Fibroblast of peridontal ligament (primary cell): ENCODE data around the gene TAS2R41.
A peak's percentile ranks its signal among the peaks of the same experiment; 100 is the strongest.

Experiments used
- DNase-seq: peaks from one replicate; pipeline ENCODE4 v3.0.0-alpha.2; 2010; ENCODE audit errors: extremely low read depth

Gene TAS2R41

GRCh38 chr7:143477501-143478150 is at the start of gene TAS2R41:
TAS2R41 (plus strand) TSS chr7:143477873; CDS start chr7:143477873, 0 bp downstream.
- DNase-seq = no peak

DNA sequence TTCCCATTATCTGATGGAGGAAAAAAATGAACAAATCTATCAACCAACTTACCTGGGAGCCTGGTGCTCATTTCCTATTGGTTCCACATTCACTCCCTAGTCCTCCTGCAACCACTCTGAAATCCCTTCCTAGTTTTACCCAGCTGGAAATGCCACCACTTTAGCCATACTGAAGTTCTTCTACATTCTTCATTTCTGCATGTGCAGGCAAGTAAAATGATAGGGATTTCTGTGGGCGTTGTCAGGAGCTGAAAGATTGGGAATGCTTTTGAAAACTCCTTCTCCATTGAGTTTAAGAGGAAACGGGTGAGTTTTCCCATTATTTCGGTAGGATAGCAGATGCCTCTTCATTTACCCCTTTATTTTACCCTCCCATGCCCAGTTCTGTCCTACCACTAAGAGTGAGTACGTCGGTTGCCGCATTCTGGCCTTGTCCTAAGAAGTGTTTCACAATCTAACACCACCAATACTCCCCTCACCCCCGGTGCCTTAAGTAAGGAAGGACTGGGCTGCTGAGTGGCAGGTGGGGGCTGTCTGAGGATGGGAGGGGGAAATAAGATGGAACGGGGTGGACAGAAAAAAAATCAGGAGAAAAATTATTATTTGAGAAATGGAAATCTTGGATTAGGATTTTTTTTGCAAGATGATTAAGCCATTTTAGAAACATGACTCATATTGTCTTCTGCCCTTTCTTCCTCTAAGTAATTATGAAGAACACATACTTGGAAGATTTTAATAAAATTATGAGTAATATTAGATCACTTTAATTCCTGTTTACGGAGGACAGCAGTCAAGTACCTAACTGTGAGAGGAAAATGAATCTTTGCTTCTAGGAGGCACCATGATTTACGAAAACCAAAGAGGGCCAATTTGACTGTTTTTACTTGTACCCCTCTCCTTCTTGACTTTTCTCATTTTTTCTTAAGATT is 47.6 kb upstream of the TAS2R41 start:
- DNase-seq = peak; percentile 30

GRCh38 chr7:143431109-143431508 is 46.6 kb upstream of the TAS2R41 start:
- no peak for DNase-seq

GRCh38 chr7:143433759-143434158 is 43.9 kb upstream of the TAS2R41 start:
- DNase-seq = no peak

- peak; percentile 76 for DNase-seq
These were observed 43.0 kb upstream of the TAS2R41 start for GRCh38 chr7:143434660-143435059.

DNA sequence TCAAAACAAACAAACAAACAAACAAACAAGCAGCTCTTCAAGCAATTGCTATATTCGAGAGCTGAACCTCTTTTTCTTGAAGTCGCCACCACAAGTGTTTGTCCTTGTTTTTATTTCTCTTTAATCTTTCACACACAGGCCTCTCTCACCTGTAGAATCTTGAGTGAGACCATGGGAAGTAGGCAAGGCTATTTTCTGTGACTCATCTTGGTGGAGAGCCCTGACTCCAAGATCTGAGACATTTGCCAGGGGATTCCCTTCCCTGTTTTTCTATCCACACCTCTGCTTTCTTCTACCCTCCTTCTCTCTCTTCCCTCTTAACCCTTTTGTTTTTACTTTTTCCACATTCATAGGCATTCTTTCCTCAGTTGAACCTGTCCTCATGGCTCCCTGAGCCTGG is 42.4 kb upstream of the TAS2R41 start:
- DNase-seq = no peak

- no peak for DNase-seq
These were observed 41.2 kb upstream of the TAS2R41 start for GRCh38 chr7:143436325-143436946.

- DNase-seq = no peak
These were observed 40.1 kb upstream of the TAS2R41 start for GRCh38 chr7:143437578-143437977.

DNA sequence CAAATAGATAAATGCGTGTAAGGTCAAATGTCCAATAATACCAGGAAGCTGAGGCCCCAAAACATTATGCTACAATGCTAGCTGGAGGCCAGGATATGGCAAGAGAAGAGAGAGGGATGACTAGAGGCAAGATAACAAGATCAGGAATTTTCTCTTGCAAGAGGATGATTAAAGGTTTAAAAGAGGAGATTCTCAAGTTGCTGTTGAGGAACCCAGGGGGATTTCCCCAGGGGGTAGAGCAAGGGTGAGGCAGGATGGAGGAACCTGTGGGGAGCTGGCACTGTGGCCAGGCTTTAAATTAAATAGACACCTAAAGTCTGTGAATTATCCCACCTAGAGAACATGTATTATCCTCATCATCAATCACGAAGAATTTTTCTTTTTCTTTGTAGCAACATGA is 37.8 kb upstream of the TAS2R41 start:
- no peak for DNase-seq

- DNase-seq = no peak
These were observed 34.5 kb upstream of the TAS2R41 start, which contains the start of gene TAS2R60 for GRCh38 chr7:143443153-143443552. TAS2R60 (plus strand) TSS chr7:143443453; CDS start chr7:143443453, 0 bp downstream.

DNA sequence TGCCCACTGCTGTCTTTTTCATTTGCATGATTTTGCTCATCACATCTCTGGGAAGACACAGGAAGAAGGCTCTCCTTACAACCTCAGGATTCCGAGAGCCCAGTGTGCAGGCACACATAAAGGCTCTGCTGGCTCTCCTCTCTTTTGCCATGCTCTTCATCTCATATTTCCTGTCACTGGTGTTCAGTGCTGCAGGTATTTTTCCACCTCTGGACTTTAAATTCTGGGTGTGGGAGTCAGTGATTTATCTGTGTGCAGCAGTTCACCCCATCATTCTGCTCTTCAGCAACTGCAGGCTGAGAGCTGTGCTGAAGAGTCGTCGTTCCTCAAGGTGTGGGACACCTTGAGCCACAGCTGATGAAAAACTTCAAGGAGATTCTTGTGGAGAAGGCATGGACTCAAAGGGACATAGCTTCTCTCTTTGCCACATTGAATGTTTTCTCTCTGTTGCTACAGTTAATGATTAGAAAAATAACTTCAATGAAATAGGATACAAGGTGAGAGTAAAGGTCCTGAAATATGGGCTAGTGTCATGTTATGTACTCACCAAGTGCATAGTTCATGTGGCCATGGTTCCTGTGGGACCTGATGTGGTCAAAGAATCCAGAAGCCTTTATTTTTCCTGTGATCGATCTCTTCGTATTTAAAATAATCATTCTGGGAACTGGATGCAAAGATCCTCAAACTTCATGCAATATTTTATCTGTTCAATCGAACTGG is 33.5 kb upstream of the TAS2R41 start:
- no peak for DNase-seq

DNA sequence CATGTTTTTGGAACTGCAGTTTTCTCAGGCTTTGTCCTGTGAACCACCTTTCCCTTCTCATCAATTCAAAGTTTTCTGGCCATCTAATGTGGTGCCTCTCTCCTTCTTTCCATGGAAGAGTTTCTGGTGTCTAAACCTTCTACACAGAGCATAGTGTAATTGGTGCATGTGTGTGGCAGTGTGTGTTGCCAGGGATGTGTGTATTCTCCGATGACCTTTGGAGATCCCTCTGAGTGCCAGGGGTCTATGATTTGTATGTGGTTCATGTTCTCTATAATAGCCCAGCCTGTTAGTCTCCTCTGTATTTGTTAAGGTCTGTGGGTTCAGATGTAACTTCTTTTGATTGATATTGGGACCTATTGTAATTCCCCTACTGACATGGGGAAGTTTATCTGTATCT is 32.9 kb upstream of the TAS2R41 start:
- no peak for DNase-seq

DNA sequence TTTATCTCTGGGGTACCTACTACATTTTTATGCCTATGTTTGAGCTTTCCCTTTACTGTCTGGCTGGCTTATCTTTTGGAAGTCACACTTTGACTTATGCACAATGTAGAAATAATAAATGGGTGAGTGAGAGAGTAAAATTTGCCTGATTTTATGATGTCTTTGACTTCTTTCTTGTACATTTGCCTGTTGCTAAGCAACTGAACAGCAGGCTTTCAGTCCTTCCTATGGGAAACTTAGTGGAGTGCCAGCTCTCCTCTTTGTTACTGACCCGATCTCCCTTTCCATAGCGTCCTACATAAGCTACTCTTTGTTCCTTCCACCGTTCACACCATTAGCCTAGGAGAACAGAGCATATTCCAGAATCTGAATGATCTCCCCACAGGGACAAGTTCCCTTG is 30.2 kb upstream of the TAS2R41 start:
- no peak for DNase-seq

DNA sequence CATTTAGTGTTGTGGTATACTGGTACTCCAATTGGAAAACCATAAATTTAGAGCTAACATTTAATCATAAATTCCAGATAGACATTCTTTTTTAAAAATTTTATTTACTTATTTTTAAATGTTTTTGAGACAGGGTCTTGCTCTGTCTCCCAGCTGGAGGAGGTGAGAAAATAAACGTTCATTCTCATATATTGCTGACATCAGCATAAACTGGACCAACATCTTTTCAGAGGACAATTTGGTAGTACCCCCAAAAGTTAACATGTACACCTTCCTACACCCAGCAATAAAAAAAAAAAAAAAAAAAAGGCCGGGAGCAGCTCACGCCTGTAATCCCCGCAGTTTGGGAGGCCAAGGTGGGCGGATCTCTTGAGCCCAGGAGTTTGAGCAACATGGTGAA is 29.2 kb upstream of the TAS2R41 start:
- DNase-seq = no peak

DNA sequence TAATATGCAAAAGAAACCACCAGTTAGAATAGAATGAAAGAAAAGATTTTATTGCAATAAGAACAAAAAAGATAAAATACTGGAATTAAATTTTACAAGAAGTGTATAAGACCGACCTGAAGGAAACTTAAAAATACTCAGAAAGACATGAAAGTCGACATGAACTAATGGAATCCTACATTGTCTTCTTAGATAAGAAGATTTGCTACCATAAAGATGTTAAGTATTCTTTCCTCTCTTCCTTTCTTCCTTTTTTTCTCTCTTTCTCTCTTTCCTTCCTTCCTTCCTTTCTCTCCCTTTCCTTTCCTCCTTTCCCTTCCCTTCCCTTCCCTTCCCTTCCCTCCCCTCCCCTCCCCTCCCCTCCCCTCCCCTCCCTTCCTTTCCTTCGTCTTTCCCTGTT is 27.9 kb upstream of the TAS2R41 start:
- DNase-seq = no peak

DNA sequence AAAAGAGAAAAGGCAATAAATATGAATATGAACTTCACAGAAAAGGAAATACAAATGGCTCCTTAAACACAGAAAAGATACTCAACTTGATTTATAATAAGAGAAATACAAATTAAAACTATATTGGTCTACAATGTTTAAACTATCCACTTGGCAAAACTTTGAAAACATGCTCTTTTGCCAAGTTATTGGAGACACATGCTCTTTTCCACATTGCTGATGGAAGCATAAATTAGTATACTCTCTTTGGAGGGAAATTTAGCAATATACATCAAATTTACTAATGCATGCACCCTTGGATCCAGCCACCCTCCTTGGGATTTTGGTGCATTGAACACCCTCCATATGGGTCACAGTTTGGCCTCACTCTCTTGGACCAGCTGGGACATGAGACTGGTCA is 26.6 kb upstream of the TAS2R41 start:
- DNase-seq = no peak

GRCh38 chr7:143451746-143452145 is 25.9 kb upstream of the TAS2R41 start:
- DNase-seq = no peak

DNA sequence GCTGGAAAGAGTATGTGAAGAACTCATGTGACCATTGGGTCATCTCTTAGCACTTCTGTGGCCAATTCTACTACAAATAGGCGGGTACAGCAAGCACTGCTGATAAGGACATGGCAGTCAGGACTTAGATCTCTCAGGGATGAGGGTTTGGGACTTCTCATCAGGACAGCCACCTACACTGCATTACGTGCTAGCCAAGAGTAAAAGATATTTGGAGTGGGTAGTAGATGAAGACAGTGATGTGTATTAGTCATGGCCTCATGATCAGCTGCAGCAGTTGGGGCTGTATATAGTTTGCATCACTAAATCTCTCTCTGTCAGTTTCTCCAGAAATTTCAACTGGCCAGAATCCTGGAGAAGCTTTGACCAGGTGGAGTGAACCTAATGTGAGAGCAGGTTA is 25.2 kb upstream of the TAS2R41 start:
- no peak for DNase-seq

GRCh38 chr7:143454091-143454680 is 23.5 kb upstream of the TAS2R41 start:
- peak; percentile 28 for DNase-seq

- DNase-seq = no peak
These were observed 22.2 kb upstream of the TAS2R41 start for GRCh38 chr7:143455491-143455890.

GRCh38 chr7:143455942-143456341 is 21.7 kb upstream of the TAS2R41 start:
- DNase-seq = no peak
